ENCODE results near the gene ATCAY. TPM values are rescaled to one million over a fixed set of nuclear protein-coding genes. Genes with fewer than 3 reads are reported as not detected.

The ATCAY gene
- total RNA-seq: not detected

GRCh38 chr19:3880471-3881271 is at the start of gene ATCAY:
Gene ATCAY (plus strand): TSS chr19:3880685. CDS start chr19:3885768, 5,083 bp downstream.

GRCh38 chr19:3868770-3869456 is 11.6 kb upstream of the ATCAY start, which contains the start of gene ZFR2:
Gene ZFR2 (minus strand): TSS chr19:3869038. CDS start chr19:3869017, 21 bp downstream.

GRCh38 chr19:3932931-3933810 is 52.7 kb downstream of the ATCAY start, which contains the start of gene NMRK2:
Gene NMRK2 (plus strand): TSS chr19:3933069. CDS start chr19:3933672, 603 bp downstream.

GRCh38 chr19:3970808-3971598 is 90.5 kb downstream of the ATCAY start, which contains the start of gene DAPK3:
Gene DAPK3 (minus strand): TSS chr19:3971099. CDS start chr19:3969735, 1,364 bp downstream.

Small RNA genes lying within 50 kb of the gene (microRNA-seq; reads per million reads assigned to microRNA genes)
- not detected for gene MIR637 (ENCODE audit: borderline microRNAs expressed, borderline replicate concordance)

Other genes starting within 250 kb of the ATCAY start
- gene PIP5K1C, start 180.2 kb upstream of the ATCAY start, total RNA-seq: 10 to 100 TPM; 19.9 to 22.1 TPM
- 1 to 10 TPM; 4.1 to 6.0 TPM for gene TJP3, start 172.3 kb upstream of the ATCAY start, total RNA-seq
- 10 to 100 TPM; 53.7 to 54.5 TPM for gene APBA3, start 119.0 kb upstream of the ATCAY start, total RNA-seq
- gene MRPL54, start 118.0 kb upstream of the ATCAY start, total RNA-seq: 10 to 100 TPM; 83.6 to 84.8 TPM
- gene RAX2, start 108.5 kb upstream of the ATCAY start, total RNA-seq: not detected
- 10 to 100 TPM; 35.8 to 38.8 TPM for gene MATK, start 94.3 kb upstream of the ATCAY start, total RNA-seq
- under 1 TPM; 0.14 to 0.40 TPM for gene ZFR2, start 11.6 kb upstream of the ATCAY start, total RNA-seq
- gene NMRK2, start 52.4 kb downstream of the ATCAY start, total RNA-seq: not detected
- gene DAPK3, start 90.4 kb downstream of the ATCAY start, total RNA-seq: 10 to 100 TPM; 37.1 to 37.9 TPM
- 1,000 to 10,000 TPM; 2,716 to 2,731 TPM for gene EEF2, start 104.8 kb downstream of the ATCAY start, total RNA-seq
- 10 to 100 TPM; 28.1 to 28.5 TPM for gene PIAS4, start 127.1 kb downstream of the ATCAY start, total RNA-seq
- 10 to 100 TPM; 45.7 to 47.2 TPM for gene ZBTB7A, start 186.2 kb downstream of the ATCAY start, total RNA-seq
- gene MAP2K2, start 243.4 kb downstream of the ATCAY start, total RNA-seq: 100 to 1,000 TPM; 192 to 194 TPM